Measurements from ENCODE around the gene IL24.

DNA sequence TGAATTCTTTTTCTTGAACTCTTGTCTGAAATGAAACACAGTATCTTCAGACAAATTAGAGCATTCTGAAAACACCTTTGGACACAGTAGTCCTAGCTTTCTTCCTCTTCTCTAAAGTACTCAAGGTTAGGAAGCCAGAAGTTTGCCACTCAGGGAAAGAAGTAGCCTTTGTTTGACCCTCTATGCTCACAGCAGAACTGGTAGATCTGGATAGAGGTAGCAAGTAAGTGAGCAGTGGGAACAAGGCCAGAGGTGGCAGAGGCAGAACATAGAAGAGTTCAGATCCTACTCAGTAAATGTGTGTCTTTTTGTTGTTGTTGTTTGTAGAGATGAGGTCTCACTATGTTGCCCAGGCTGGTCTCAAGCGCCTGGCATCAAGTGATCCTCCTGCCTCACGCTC, 56.4 kb downstream of the IL24 start:
- TF ChIP-seq, protein P1, sequence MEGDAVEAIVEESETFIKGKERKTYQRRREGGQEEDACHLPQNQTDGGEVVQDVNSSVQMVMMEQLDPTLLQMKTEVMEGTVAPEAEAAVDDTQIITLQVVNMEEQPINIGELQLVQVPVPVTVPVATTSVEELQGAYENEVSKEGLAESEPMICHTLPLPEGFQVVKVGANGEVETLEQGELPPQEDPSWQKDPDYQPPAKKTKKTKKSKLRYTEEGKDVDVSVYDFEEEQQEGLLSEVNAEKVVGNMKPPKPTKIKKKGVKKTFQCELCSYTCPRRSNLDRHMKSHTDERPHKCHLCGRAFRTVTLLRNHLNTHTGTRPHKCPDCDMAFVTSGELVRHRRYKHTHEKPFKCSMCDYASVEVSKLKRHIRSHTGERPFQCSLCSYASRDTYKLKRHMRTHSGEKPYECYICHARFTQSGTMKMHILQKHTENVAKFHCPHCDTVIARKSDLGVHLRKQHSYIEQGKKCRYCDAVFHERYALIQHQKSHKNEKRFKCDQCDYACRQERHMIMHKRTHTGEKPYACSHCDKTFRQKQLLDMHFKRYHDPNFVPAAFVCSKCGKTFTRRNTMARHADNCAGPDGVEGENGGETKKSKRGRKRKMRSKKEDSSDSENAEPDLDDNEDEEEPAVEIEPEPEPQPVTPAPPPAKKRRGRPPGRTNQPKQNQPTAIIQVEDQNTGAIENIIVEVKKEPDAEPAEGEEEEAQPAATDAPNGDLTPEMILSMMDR (conservative IDR thresholded peaks at IDR 0.05): no peak
- TF ChIP-seq ZFX (IDR thresholded peaks at IDR 0.05): no peak
